ENCODE measurements around the gene CD247. TPM values are rescaled to one million over a fixed set of nuclear protein-coding genes. Genes with fewer than 3 reads are reported as not detected.

The CD247 gene
- total and polyA plus RNA-seq, 2 experiments from 2014 or later = not detected

GRCh38 chr1:167492481-167492910, 25.8 kb downstream of the CD247 start:
- WGBS, 2 experiments (ENCODE audit: low coverage in 1 of 2, low lambda C conversion rate in 2 of 2, missing lambda C conversion rate in 2 of 2) = 12% methylated on average over 5 of the region's 5 CpGs
- Histone ChIP-seq H4K20me1 (ENCODE audit: insufficient read depth) (no peaks in the 10 kb centered on the region), H3K9ac (no peak overlapping the region), H3K4me2 (ENCODE audit: unreplicated experiment) (no peak overlapping the region), H2AFZ (no peak overlapping the region), H3K36me3 (ENCODE audit: low read depth) (no peaks in the 10 kb centered on the region), H3K27me3 (replicated peaks; ENCODE audit: insufficient read depth) (peaks cover 22% of the 10 kb centered on the region), H3K27ac (no peak overlapping the region), H3K4me1 (ENCODE audit: insufficient read depth) (no peaks in the 10 kb centered on the region), H3K9me2 (ENCODE audit: insufficient read depth) (no peaks in the 10 kb centered on the region), H3K4me3 (no peak overlapping the region), H3K79me2 (ENCODE audit: insufficient read depth) (no peaks in the 10 kb centered on the region), H3F3A (ENCODE audit: insufficient read depth) (no peaks in the 10 kb centered on the region), H3K9me3 (ENCODE audit: low read depth) (no peaks in the 10 kb centered on the region)
- TF ChIP-seq EZH2phosphoT487 (IDR thresholded peaks at IDR 0.05; ENCODE audit: insufficient read depth, low read depth) = no peak
- TF ChIP-seq EZH2 (IDR thresholded peaks at IDR 0.05; ENCODE audit: insufficient read depth, poor library complexity, severe bottlenecking) = no peak
- in situ Hi-C loops (cut with MboI) = no loop called here
- DNase-seq = no peak

- no peak overlapping the region for H3K9ac ChIP-seq
- no peaks in the 10 kb centered on the region for H4K20me1 ChIP-seq (ENCODE audit: insufficient read depth)
- H2AFZ ChIP-seq = no peak overlapping the region
- no peaks in the 10 kb centered on the region for H3K9me2 ChIP-seq (ENCODE audit: insufficient read depth)
- no peak overlapping the region for H3K4me3 ChIP-seq
- H3K9me3 ChIP-seq (ENCODE audit: low read depth) = no peaks in the 10 kb centered on the region
- H3K79me2 ChIP-seq (ENCODE audit: insufficient read depth) = no peaks in the 10 kb centered on the region
- no peak for TF ChIP-seq EZH2phosphoT487 (IDR thresholded peaks at IDR 0.05; ENCODE audit: insufficient read depth, low read depth)
- no peak for TF ChIP-seq EZH2 (IDR thresholded peaks at IDR 0.05; ENCODE audit: insufficient read depth, poor library complexity, severe bottlenecking)
- no peak overlapping the region for H3K27ac ChIP-seq
- H3K4me2 ChIP-seq (ENCODE audit: unreplicated experiment) = no peak overlapping the region
- DNase-seq = no peak
- H3K36me3 ChIP-seq (ENCODE audit: low read depth) = no peaks in the 10 kb centered on the region
- 51 to 53% methylated on average over 12 of the region's 12 CpGs for WGBS, 2 experiments (ENCODE audit: low coverage in 1 of 2, low lambda C conversion rate in 2 of 2, missing lambda C conversion rate in 2 of 2)
- H3F3A ChIP-seq (ENCODE audit: insufficient read depth) = no peaks in the 10 kb centered on the region
- peaks cover 17% of the 10 kb centered on the region for H3K27me3 ChIP-seq (replicated peaks; ENCODE audit: insufficient read depth)
- H3K4me1 ChIP-seq (ENCODE audit: insufficient read depth) = no peaks in the 10 kb centered on the region
- in situ Hi-C loops (cut with MboI) = no loop called here
These were observed 26.5 kb downstream of the CD247 start for GRCh38 chr1:167491586-167492461.

- no peaks in the 10 kb centered on the region for H3K79me2 ChIP-seq (ENCODE audit: insufficient read depth)
- H3K4me3 ChIP-seq = no peak overlapping the region
- H3K27ac ChIP-seq = no peak overlapping the region
- no peaks in the 10 kb centered on the region for H3K9me2 ChIP-seq (ENCODE audit: insufficient read depth)
- H3K4me1 ChIP-seq (ENCODE audit: insufficient read depth) = no peaks in the 10 kb centered on the region
- H3K4me2 ChIP-seq (ENCODE audit: unreplicated experiment) = no peak overlapping the region
- no peaks in the 10 kb centered on the region for H4K20me1 ChIP-seq (ENCODE audit: insufficient read depth)
- no peaks in the 10 kb centered on the region for H3K36me3 ChIP-seq (ENCODE audit: low read depth)
- in situ Hi-C loops (cut with MboI) = no loop called here
- H3F3A ChIP-seq (ENCODE audit: insufficient read depth) = no peaks in the 10 kb centered on the region
- no peak overlapping the region for H2AFZ ChIP-seq
- 45 to 51% methylated on average over 5 of the region's 5 CpGs for whole genome bisulfite sequencing, 2 experiments (ENCODE audit: low coverage in 1 of 2, low lambda C conversion rate in 2 of 2, missing lambda C conversion rate in 2 of 2)
- H3K9me3 ChIP-seq (ENCODE audit: low read depth) = no peaks in the 10 kb centered on the region
- TF ChIP-seq EZH2phosphoT487 (IDR thresholded peaks at IDR 0.05; ENCODE audit: insufficient read depth, low read depth) = no peak
- no peak for TF ChIP-seq EZH2 (IDR thresholded peaks at IDR 0.05; ENCODE audit: insufficient read depth, poor library complexity, severe bottlenecking)
- no peak for DNase-seq
- H3K27me3 ChIP-seq (replicated peaks; ENCODE audit: insufficient read depth) = peaks cover 6% of the 10 kb centered on the region
- no peak overlapping the region for H3K9ac ChIP-seq
These were observed 27.6 kb downstream of the CD247 start for GRCh38 chr1:167490765-167491164.

- H3K27ac ChIP-seq = no peak overlapping the region
- H3K4me1 ChIP-seq (ENCODE audit: insufficient read depth) = no peaks in the 10 kb centered on the region
- H3K9me2 ChIP-seq (ENCODE audit: insufficient read depth) = no peaks in the 10 kb centered on the region
- H3K9ac ChIP-seq = no peak overlapping the region
- H3K4me3 ChIP-seq = no peak overlapping the region
- H3K9me3 ChIP-seq (ENCODE audit: low read depth) = no peaks in the 10 kb centered on the region
- H3K4me2 ChIP-seq (ENCODE audit: unreplicated experiment) = no peak overlapping the region
- no peak for TF ChIP-seq EZH2phosphoT487 (IDR thresholded peaks at IDR 0.05; ENCODE audit: insufficient read depth, low read depth)
- TF ChIP-seq EZH2 (IDR thresholded peaks at IDR 0.05; ENCODE audit: insufficient read depth, poor library complexity, severe bottlenecking) = no peak
- no peak overlapping the region for H2AFZ ChIP-seq
- no peak for DNase-seq
- H4K20me1 ChIP-seq (ENCODE audit: insufficient read depth) = no peaks in the 10 kb centered on the region
- peaks cover 5% of the 10 kb centered on the region; the same call in 1 of the 2 replicates for H3K27me3 ChIP-seq (replicated peaks; ENCODE audit: insufficient read depth)
- H3F3A ChIP-seq (ENCODE audit: insufficient read depth) = no peaks in the 10 kb centered on the region
- WGBS, 2 experiments (ENCODE audit: low coverage in 1 of 2, low lambda C conversion rate in 2 of 2, missing lambda C conversion rate in 2 of 2) = 65 to 70% methylated on average over 20 of the region's 20 CpGs
- no peaks in the 10 kb centered on the region for H3K36me3 ChIP-seq (ENCODE audit: low read depth)
- in situ Hi-C loops (cut with MboI) = no loop called here
- H3K79me2 ChIP-seq (ENCODE audit: insufficient read depth) = no peaks in the 10 kb centered on the region
These were observed 28.6 kb downstream of the CD247 start for GRCh38 chr1:167489571-167490340.

Data from GM23248 (cell line).